GM15510 (cell line): ENCODE measurements around the gene PTPRM.

Experiments used
- POLR2A ChIP-seq: IDR thresholded peaks from 3 replicates; pipeline ENCODE4 v1.6.1; 2011; ENCODE audit warnings: borderline replicate concordance; ENCODE audit not compliant: insufficient read length; ENCODE audit errors: extremely low read depth

The PTPRM gene

GRCh38 chr18:8212896-8213780 is 646.0 kb downstream of the PTPRM start:
- TF ChIP-seq POLR2A: no peak

GRCh38 chr18:8215741-8216140 is 648.6 kb downstream of the PTPRM start:
- no peak for TF ChIP-seq POLR2A

GRCh38 chr18:8217051-8217564 is 650.0 kb downstream of the PTPRM start:
- no peak for TF ChIP-seq POLR2A

GRCh38 chr18:8218197-8218596 is 651.1 kb downstream of the PTPRM start:
- TF ChIP-seq POLR2A: no peak

- no peak for TF ChIP-seq POLR2A
Measured at GRCh38 chr18:8221452-8221851, 654.3 kb downstream of the PTPRM start.

GRCh38 chr18:8224576-8224975 is 657.5 kb downstream of the PTPRM start:
- TF ChIP-seq POLR2A: no peak

GRCh38 chr18:8229040-8229439 is 661.9 kb downstream of the PTPRM start:
- TF ChIP-seq POLR2A: no peak

GRCh38 chr18:8229787-8230186 is 662.7 kb downstream of the PTPRM start:
- TF ChIP-seq POLR2A: no peak

- TF ChIP-seq POLR2A: no peak
Measured at GRCh38 chr18:8231316-8231715, 664.2 kb downstream of the PTPRM start.

- TF ChIP-seq POLR2A: no peak
Measured at GRCh38 chr18:8232791-8233190, 665.7 kb downstream of the PTPRM start.

GRCh38 chr18:8235894-8236293 is 668.8 kb downstream of the PTPRM start:
- no peak for TF ChIP-seq POLR2A

- no peak for TF ChIP-seq POLR2A
Measured at GRCh38 chr18:8238507-8238906, 671.4 kb downstream of the PTPRM start.

GRCh38 chr18:8241731-8242130 is 674.6 kb downstream of the PTPRM start:
- no peak for TF ChIP-seq POLR2A

GRCh38 chr18:8242151-8242696 is 675.1 kb downstream of the PTPRM start:
- no peak for TF ChIP-seq POLR2A

- no peak for TF ChIP-seq POLR2A
Measured at GRCh38 chr18:8247700-8248099, 680.6 kb downstream of the PTPRM start.

- no peak for TF ChIP-seq POLR2A
Measured at GRCh38 chr18:8248576-8248975, 681.5 kb downstream of the PTPRM start.
